Calu3 (cell line): ENCODE measurements around the gene HECTD2. TPM values are rescaled to one million over a fixed set of nuclear protein-coding genes. Genes with fewer than 3 reads are reported as not detected.
"Not testable (repeated sequence)": the region's sequence is repeated elsewhere in the genome, so short reads cannot be mapped to it uniquely, and the experiment has no call there.

Experiments
- Bru-seq: library from RNA; stranded (reverse); fragments of 400-500 nt; gene quantifications from one replicate; lab custom pipeline; 2021; lab: Mats Ljungman, UMichigan
- BruChase-seq, 2 experiments: library from RNA; stranded (reverse); fragments of 400-500 nt; gene quantifications; one replicate each; lab custom pipeline; 2021; lab: Mats Ljungman, UMichigan
- BruUV-seq: library from RNA; stranded (reverse); fragments of 400-500 nt; replicated peaks from 2 replicates; lab custom pipeline; 2021; lab: Mats Ljungman, UMichigan
- CTCF ChIA-PET: fragments of 300-600 bp; sonication (Branson Sonifier 250); formaldehyde crosslinking; loops from one replicate; lab custom pipeline; 2022; ENCODE audit warnings: antibody characterized with exemption; lab: Charles Lee
- DNase-seq: peaks from one replicate; pipeline ENCODE4 v3.0.0; 2022
- H3K27ac Mint-ChIP-seq: one replicate; pipeline ENCODE4 v1.8.0; 2022; ENCODE audit warnings: mixed read lengths; ENCODE audit not compliant: unreplicated experiment
- H3K27me3 Mint-ChIP-seq: one replicate; pipeline ENCODE4 v1.8.0; 2022; ENCODE audit warnings: mixed read lengths; ENCODE audit not compliant: unreplicated experiment
- H3K36me3 Mint-ChIP-seq: one replicate; pipeline ENCODE4 v1.8.0; 2022; ENCODE audit warnings: mild to moderate bottlenecking, moderate library complexity, mixed read lengths; ENCODE audit not compliant: insufficient read depth, unreplicated experiment
- H3K4me1 Mint-ChIP-seq: one replicate; pipeline ENCODE4 v1.8.0; 2022; ENCODE audit warnings: mild to moderate bottlenecking, low read depth, mixed read lengths; ENCODE audit not compliant: unreplicated experiment
- H3K4me3 Mint-ChIP-seq: one replicate; pipeline ENCODE4 v1.8.0; 2022; ENCODE audit warnings: mild to moderate bottlenecking, low read depth, moderate library complexity, mixed read lengths; ENCODE audit not compliant: unreplicated experiment
- H3K9me3 Mint-ChIP-seq: one replicate; pipeline ENCODE4 v1.8.0; 2022; ENCODE audit warnings: low read depth, mixed read lengths; ENCODE audit not compliant: unreplicated experiment
- CTCF ChIP-seq: fragments of 200-600 bp; IDR thresholded peaks from one replicate; pipeline ENCODE4 v1.8.0; 2022; ENCODE audit warnings: antibody characterized with exemption; ENCODE audit not compliant: unreplicated experiment
- intact Hi-C: fragments of 100-400 bp; cut with micrococcal nuclease; formaldehyde crosslinking; loops from one replicate; pipeline ENCODE4 v1.10.0; 2022; ENCODE audit not compliant: unreplicated experiment
- long read RNA-seq: library from polyadenylated mRNA; stranded (forward); transcript quantifications from one replicate; pipeline ENCODE4 v2.0.0, GENCODE V29; 2022
- total RNA-seq: library from RNA; stranded (reverse); gene quantifications from 2 replicates; pipeline ENCODE4 v1.2.3, GENCODE V29; 2022

Gene HECTD2
- total RNA-seq (2.7 and 3.1 TPM in 2 replicates), Bru-seq, nascent RNA (percentile 44 among the genes with signal in this experiment), BruChase-seq, experiment 1, labeled RNA remaining after a 6-hour chase (percentile 37 among the genes with signal in this experiment), BruChase-seq, experiment 2, labeled RNA remaining after a 2-hour chase (percentile 38 among the genes with signal in this experiment)
- long read RNA-seq, partial matches to known transcripts = 0 of 1 reads
- long read RNA-seq, other reads (novel, unspliced or antisense) = 0 of 1 reads

GRCh38 chr10:91409869-91410637, at the start of gene HECTD2:
HECTD2 (plus strand) TSS chr10:91410344; CDS start chr10:91410439, 95 bp downstream.
- intact Hi-C loops = no loop called here
- Mint-ChIP-seq H3K36me3 (peaks cover 24% of the 10 kb centered on the region), H3K27me3 (no peaks in the 10 kb centered on the region), H3K4me3 (peak within 1 kb of the TSS; percentile 85), H3K27ac (peak within 1 kb of the TSS; percentile 88), H3K9me3 (no peaks in the 10 kb centered on the region), H3K4me1 (no peaks in the 10 kb centered on the region)
- CTCF ChIA-PET = no interaction called here
- no peak for TF ChIP-seq CTCF
- BruUV-seq = no TSS peak
- peak; percentile 80 for DNase-seq

- CTCF ChIA-PET = no interaction called here
- H3K4me3 Mint-ChIP-seq = no peak overlapping the region
- H3K9me3 Mint-ChIP-seq = no peaks in the 10 kb centered on the region
- TF ChIP-seq CTCF = no peak
- no peaks in the 10 kb centered on the region for H3K36me3 Mint-ChIP-seq
- intact Hi-C loops = no loop called here
- H3K4me1 Mint-ChIP-seq = no peaks in the 10 kb centered on the region
- DNase-seq = no peak
- no peak overlapping the region for H3K27ac Mint-ChIP-seq
- peaks cover 55% of the 10 kb centered on the region for H3K27me3 Mint-ChIP-seq
- BruUV-seq = no TSS peak
Observed at GRCh38 chr10:91360461-91360860, 49.7 kb upstream of the HECTD2 start.

GRCh38 chr10:91365519-91365918, 44.6 kb upstream of the HECTD2 start:
- BruUV-seq, H3K4me3 Mint-ChIP-seq, H3K4me1 Mint-ChIP-seq, H3K36me3 Mint-ChIP-seq, H3K27ac Mint-ChIP-seq, H3K9me3 Mint-ChIP-seq, DNase-seq, CTCF ChIA-PET: not testable (repeated sequence)
- intact Hi-C loops = loop anchor here (5.0 kb wide), 1 partner anchor 68 kb away; no protein-coding TSS in a partner anchor
- peaks cover 53% of the 10 kb centered on the region for H3K27me3 Mint-ChIP-seq

- intact Hi-C loops = loop anchor here (5.0 kb wide), 1 partner anchor 69 kb away; no protein-coding TSS in a partner anchor
- CTCF ChIA-PET = no interaction called here
- Mint-ChIP-seq H3K36me3 (no peaks in the 10 kb centered on the region), H3K27ac (no peak overlapping the region), H3K4me3 (no peak overlapping the region), H3K4me1 (no peaks in the 10 kb centered on the region), H3K27me3 (peaks cover 41% of the 10 kb centered on the region), H3K9me3 (no peaks in the 10 kb centered on the region)
- TF ChIP-seq CTCF = no peak
- DNase-seq = no peak
- no TSS peak for BruUV-seq
Observed at GRCh38 chr10:91366704-91367103, 43.4 kb upstream of the HECTD2 start.
